Body of pancreas (tissue), 4 donors: ENCODE data around the gene FUCA2.

Source experiments
- CTCF ChIP-seq, 7 experiments: fragments of 450-650 bp in 4 of 7; fragments of 200-600 bp in 3 of 7; sonication (generic) in 3 of 7; IDR thresholded peaks; one replicate each; pipeline ENCODE4 v1.5.1; 2016 to 2019; ENCODE audit warnings: antibody characterized with exemption in 7 of 7
- POLR2A ChIP-seq, 3 donors: fragments of 450-650 bp; IDR thresholded peaks; one replicate each; pipeline ENCODE4 v1.6.1; 2016; ENCODE audit warnings: antibody characterized with exemption in 3 of 3, mild to moderate bottlenecking in 2 of 3

GRCh38 chr6:143561105-143561704 is 49.7 kb upstream of the FUCA2 start:
- TF ChIP-seq CTCF (IDR thresholded peaks at IDR 0.05) (no peak), POLR2A (IDR thresholded peaks at IDR 0.05) (no peak)
